ENCODE data around the gene CYBA. TPM values are rescaled to one million over a fixed set of nuclear protein-coding genes. Genes with fewer than 3 reads are reported as not detected.

The CYBA gene
- total and polyA plus RNA-seq, 2 of the 13 experiments (the other 11 are each of a cell fraction or from before 2014, with no cell fraction given): 196 to 250 TPM

DNA sequence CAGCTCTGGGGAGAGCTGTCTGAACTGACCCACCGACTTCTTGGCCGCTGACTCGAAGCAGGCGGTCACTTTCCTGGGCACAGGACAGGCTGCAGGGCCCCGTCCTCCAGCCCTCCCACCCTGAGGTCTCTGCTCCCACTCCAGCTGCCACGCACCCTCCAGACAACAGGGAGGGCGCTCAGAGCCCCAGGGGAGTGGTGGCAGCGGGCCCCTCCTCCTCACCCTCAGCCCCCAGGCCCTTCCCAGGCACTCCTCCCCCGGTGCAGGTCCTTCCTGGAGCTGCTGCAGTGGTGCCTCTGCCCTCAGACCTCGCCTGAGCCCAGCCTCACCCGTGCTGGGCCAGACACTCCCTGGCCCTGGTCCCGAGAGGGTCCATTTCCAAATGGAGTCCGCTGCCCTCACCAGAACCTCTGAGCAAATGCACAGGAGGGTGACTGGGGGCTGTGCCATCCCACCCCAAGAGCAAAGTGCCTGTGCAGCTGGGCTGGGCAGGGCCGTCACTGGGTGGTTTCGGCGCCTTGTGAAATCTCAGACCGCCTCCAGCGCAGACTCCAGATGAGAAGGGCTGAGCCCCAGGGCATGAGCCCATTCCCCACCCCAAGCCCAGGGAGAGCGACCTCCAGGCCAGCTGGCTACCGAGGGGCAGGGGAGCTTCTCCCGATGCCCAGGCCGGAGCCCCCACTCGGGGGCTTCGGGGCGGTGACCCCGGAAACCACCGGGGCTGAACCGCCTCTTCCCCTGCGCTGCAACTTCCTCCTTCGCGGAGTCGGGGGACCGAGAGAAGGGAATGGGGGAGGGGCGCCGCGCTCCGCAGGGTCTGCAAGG, 717 bp downstream of the CYBA start (continued):
- no peak for TF ChIP-seq CC2D1A (CRISPR knock-in tag; IDR thresholded peaks at IDR 0.05)
- TF ChIP-seq THRA (CRISPR knock-in tag; IDR thresholded peaks at IDR 0.05; ENCODE audit: borderline replicate concordance): no peak
- TF ChIP-seq HOXA7 (CRISPR knock-in tag; IDR thresholded peaks at IDR 0.05): 0 out of 2 replicates have a peak, but pooled peaks have one; percentile 15
- TF ChIP-seq ZNF790 (CRISPR knock-in tag; IDR thresholded peaks at IDR 0.05; ENCODE audit: borderline replicate concordance): no peak
- 0 out of 2 replicates have a peak, but pooled peaks have one; percentile 23 for TF ChIP-seq PCBP1 (IDR thresholded peaks at IDR 0.05; ENCODE audit: borderline replicate concordance, low read depth, low read length)
- TF ChIP-seq TOE1 (CRISPR knock-in tag; IDR thresholded peaks at IDR 0.05): 0 out of 2 replicates have a peak, but pooled peaks have one; percentile 11
- no peak for TF ChIP-seq KLF13 (CRISPR knock-in tag; IDR thresholded peaks at IDR 0.05)
- TF ChIP-seq HIVEP1 (CRISPR knock-in tag; IDR thresholded peaks at IDR 0.05): peak; percentile 63; the same call in 1 of the 2 replicates
- no peak for TF ChIP-seq ZNF24 (IDR thresholded peaks at IDR 0.05)
- TF ChIP-seq KAT8 (CRISPR knock-in tag; IDR thresholded peaks at IDR 0.05): no peak
- TF ChIP-seq, protein P1, sequence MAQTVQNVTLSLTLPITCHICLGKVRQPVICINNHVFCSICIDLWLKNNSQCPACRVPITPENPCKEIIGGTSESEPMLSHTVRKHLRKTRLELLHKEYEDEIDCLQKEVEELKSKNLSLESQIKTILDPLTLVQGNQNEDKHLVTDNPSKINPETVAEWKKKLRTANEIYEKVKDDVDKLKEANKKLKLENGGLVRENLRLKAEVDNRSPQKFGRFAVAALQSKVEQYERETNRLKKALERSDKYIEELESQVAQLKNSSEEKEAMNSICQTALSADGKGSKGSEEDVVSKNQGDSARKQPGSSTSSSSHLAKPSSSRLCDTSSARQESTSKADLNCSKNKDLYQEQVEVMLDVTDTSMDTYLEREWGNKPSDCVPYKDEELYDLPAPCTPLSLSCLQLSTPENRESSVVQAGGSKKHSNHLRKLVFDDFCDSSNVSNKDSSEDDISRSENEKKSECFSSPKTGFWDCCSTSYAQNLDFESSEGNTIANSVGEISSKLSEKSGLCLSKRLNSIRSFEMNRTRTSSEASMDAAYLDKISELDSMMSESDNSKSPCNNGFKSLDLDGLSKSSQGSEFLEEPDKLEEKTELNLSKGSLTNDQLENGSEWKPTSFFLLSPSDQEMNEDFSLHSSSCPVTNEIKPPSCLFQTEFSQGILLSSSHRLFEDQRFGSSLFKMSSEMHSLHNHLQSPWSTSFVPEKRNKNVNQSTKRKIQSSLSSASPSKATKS (CRISPR knock-in tag; IDR thresholded peaks at IDR 0.05): no peak
- TF ChIP-seq TSC22D2 (CRISPR knock-in tag; IDR thresholded peaks at IDR 0.05; ENCODE audit: borderline replicate concordance): no peak
- TF ChIP-seq ZFP41 (CRISPR knock-in tag; IDR thresholded peaks at IDR 0.05; ENCODE audit: borderline replicate concordance): 0 out of 2 replicates have a peak, but pooled peaks have one; percentile 25
- TF ChIP-seq POLR2AphosphoS5 (IDR thresholded peaks at IDR 0.05; ENCODE audit: low read depth, low read length): peak; percentile 55; the same call in 1 of the 2 replicates
- no peak for TF ChIP-seq JUN (CRISPR knock-in tag; IDR thresholded peaks at IDR 0.05)
- no peak for TF ChIP-seq ELF4 (CRISPR knock-in tag; IDR thresholded peaks at IDR 0.05; ENCODE audit: borderline replicate concordance)
- TF ChIP-seq, protein P2, sequence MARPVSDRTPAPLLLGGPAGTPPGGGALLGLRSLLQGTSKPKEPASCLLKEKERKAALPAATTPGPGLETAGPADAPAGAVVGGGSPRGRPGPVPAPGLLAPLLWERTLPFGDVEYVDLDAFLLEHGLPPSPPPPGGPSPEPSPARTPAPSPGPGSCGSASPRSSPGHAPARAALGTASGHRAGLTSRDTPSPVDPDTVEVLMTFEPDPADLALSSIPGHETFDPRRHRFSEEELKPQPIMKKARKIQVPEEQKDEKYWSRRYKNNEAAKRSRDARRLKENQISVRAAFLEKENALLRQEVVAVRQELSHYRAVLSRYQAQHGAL (CRISPR knock-in tag; IDR thresholded peaks at IDR 0.05; ENCODE audit: not compliant biosample characterization): no peak
- TF ChIP-seq ZNF589 (CRISPR knock-in tag; conservative IDR thresholded peaks at IDR 0.05): no peak; the same call in 1 of the 2 replicates
- TF ChIP-seq, protein P3, sequence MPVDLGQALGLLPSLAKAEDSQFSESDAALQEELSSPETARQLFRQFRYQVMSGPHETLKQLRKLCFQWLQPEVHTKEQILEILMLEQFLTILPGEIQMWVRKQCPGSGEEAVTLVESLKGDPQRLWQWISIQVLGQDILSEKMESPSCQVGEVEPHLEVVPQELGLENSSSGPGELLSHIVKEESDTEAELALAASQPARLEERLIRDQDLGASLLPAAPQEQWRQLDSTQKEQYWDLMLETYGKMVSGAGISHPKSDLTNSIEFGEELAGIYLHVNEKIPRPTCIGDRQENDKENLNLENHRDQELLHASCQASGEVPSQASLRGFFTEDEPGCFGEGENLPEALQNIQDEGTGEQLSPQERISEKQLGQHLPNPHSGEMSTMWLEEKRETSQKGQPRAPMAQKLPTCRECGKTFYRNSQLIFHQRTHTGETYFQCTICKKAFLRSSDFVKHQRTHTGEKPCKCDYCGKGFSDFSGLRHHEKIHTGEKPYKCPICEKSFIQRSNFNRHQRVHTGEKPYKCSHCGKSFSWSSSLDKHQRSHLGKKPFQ (CRISPR knock-in tag; IDR thresholded peaks at IDR 0.05; ENCODE audit: insufficient replicate concordance): no peak
- TF ChIP-seq SP2 (CRISPR knock-in tag; IDR thresholded peaks at IDR 0.05): no peak; the same call in 1 of the 2 replicates
- TF ChIP-seq ZNF775 (CRISPR knock-in tag; IDR thresholded peaks at IDR 0.05; ENCODE audit: borderline replicate concordance): no peak
- TF ChIP-seq KMT2A (CRISPR knock-in tag; IDR thresholded peaks at IDR 0.05): 0 out of 2 replicates have a peak, but pooled peaks have one; percentile 5
- no peak for TF ChIP-seq ZNF572 (CRISPR knock-in tag; IDR thresholded peaks at IDR 0.05)
- no peak for TF ChIP-seq HMGA1 (CRISPR knock-in tag; conservative IDR thresholded peaks at IDR 0.05)
